IPS-18c (cell line): ENCODE measurements around the gene NRAP.

Experiments used
- H3K4me3 ChIP-seq: 2 replicates; pipeline ENCODE4 v1.7.0; 2013; ENCODE audit warnings: low read depth, mild to moderate bottlenecking, low read length, moderate library complexity; ENCODE audit not compliant: insufficient read depth
- H3K9me3 ChIP-seq: one replicate; pipeline ENCODE4 v1.6.1; 2013; ENCODE audit warnings: mild to moderate bottlenecking, low read length, moderate library complexity; ENCODE audit not compliant: control insufficient read depth, insufficient read depth

The NRAP gene

GRCh38 chr10:113651898-113652297, 11.9 kb downstream of the NRAP start:
- H3K9me3 ChIP-seq: no peaks in the 10 kb centered on the region
- no peak overlapping the region for H3K4me3 ChIP-seq

GRCh38 chr10:113651021-113651420, 12.8 kb downstream of the NRAP start:
- Histone ChIP-seq H3K9me3 (no peaks in the 10 kb centered on the region), H3K4me3 (no peak overlapping the region)

- Histone ChIP-seq H3K9me3 (no peaks in the 10 kb centered on the region), H3K4me3 (no peak overlapping the region)
These were observed 13.7 kb downstream of the NRAP start for GRCh38 chr10:113650172-113650571.

GRCh38 chr10:113648478-113648877, 15.4 kb downstream of the NRAP start:
- Histone ChIP-seq H3K4me3 (no peak overlapping the region), H3K9me3 (no peaks in the 10 kb centered on the region)

GRCh38 chr10:113647812-113648211, 16.0 kb downstream of the NRAP start:
- Histone ChIP-seq H3K4me3 (no peak overlapping the region), H3K9me3 (no peaks in the 10 kb centered on the region)

- H3K9me3 ChIP-seq: no peaks in the 10 kb centered on the region
These were observed 17.3 kb downstream of the NRAP start for GRCh38 chr10:113646336-113647201.

GRCh38 chr10:113644185-113645120, 19.4 kb downstream of the NRAP start:
- Histone ChIP-seq H3K4me3 (no peak overlapping the region), H3K9me3 (no peaks in the 10 kb centered on the region)

More at GRCh38 chr10:113646336-113647201, 17.3 kb downstream of the NRAP start:
- H3K4me3 ChIP-seq: no peak overlapping the region

GRCh38 chr10:113643183-113643582, 20.7 kb downstream of the NRAP start:
- H3K4me3 ChIP-seq: no peak overlapping the region
- H3K9me3 ChIP-seq: no peaks in the 10 kb centered on the region

- H3K4me3 ChIP-seq: no peak overlapping the region
- no peaks in the 10 kb centered on the region for H3K9me3 ChIP-seq
These were observed 22.1 kb downstream of the NRAP start for GRCh38 chr10:113641702-113642101.

- Histone ChIP-seq H3K4me3 (no peak overlapping the region), H3K9me3 (no peaks in the 10 kb centered on the region)
These were observed 23.9 kb downstream of the NRAP start for GRCh38 chr10:113639966-113640365.

- Histone ChIP-seq H3K4me3 (no peak overlapping the region), H3K9me3 (no peaks in the 10 kb centered on the region)
These were observed 32.0 kb downstream of the NRAP start for GRCh38 chr10:113631684-113632367.

- Histone ChIP-seq H3K4me3 (no peak overlapping the region), H3K9me3 (no peaks in the 10 kb centered on the region)
These were observed 32.8 kb downstream of the NRAP start for GRCh38 chr10:113630929-113631533.

GRCh38 chr10:113628607-113629153, 35.2 kb downstream of the NRAP start:
- Histone ChIP-seq H3K4me3 (no peak overlapping the region), H3K9me3 (no peaks in the 10 kb centered on the region)

- no peak overlapping the region for H3K4me3 ChIP-seq
- no peaks in the 10 kb centered on the region for H3K9me3 ChIP-seq
These were observed 36.0 kb downstream of the NRAP start for GRCh38 chr10:113627836-113628235.

- H3K9me3 ChIP-seq: no peaks in the 10 kb centered on the region
These were observed 37.0 kb downstream of the NRAP start for GRCh38 chr10:113626809-113627355.

GRCh38 chr10:113625461-113626186, 38.2 kb downstream of the NRAP start:
- Histone ChIP-seq H3K4me3 (no peak overlapping the region), H3K9me3 (no peaks in the 10 kb centered on the region)

More at GRCh38 chr10:113626809-113627355, 37.0 kb downstream of the NRAP start:
- no peak overlapping the region for H3K4me3 ChIP-seq
